Natural killer cell treated with Interleukin-12 subunit alpha and Interleukin-12 subunit beta and Interleukin-15 and Interleukin-18, amount 100 ng/mL, for 72 hours (primary cell): ENCODE results near the gene A4GALT. TPM values are rescaled to one million over a fixed set of nuclear protein-coding genes. Genes with fewer than 3 reads are reported as not detected.
A peak's percentile ranks its signal among the peaks of the same experiment; 100 is the strongest.
"Not testable (repeated sequence)": the region's sequence is repeated elsewhere in the genome, so short reads cannot be mapped to it uniquely, and the experiment has no call there.

ENCODE experiments used
- ATAC-seq, 2 donors: fragments of 150-1000 bp; cut with Tn5 transposase in 1 of 2; sonication (Bioruptor Pico), chemical (Tn5 transposase) in 1 of 2; 2 replicates each; pipeline ENCODE4 v1.10.0; 2021
- DNase-seq: peaks from one replicate; pipeline ENCODE4 v3.0.0; 2022; ENCODE audit warnings: low spot score
- H3K27ac Mint-ChIP-seq, 2 donors: 1 replicate in 1 of 2; 2 replicates in 1 of 2; pipeline ENCODE4 v1.8.0; 2022; ENCODE audit warnings: mixed read lengths in 2 of 2, mild to moderate bottlenecking in 1 of 2, moderate library complexity in 1 of 2
- H3K27me3 Mint-ChIP-seq, 2 donors: 1 replicate in 1 of 2; 2 replicates in 1 of 2; pipeline ENCODE4 v1.8.0; 2022; ENCODE audit warnings: mixed read lengths in 2 of 2
- H3K36me3 Mint-ChIP-seq: one replicate; pipeline ENCODE4 v1.8.0; 2022; ENCODE audit warnings: mixed read lengths
- H3K4me1 Mint-ChIP-seq, 2 donors: 1 replicate in 1 of 2; 2 replicates in 1 of 2; pipeline ENCODE4 v1.8.0; 2022; ENCODE audit warnings: low read depth in 2 of 2, mixed read lengths in 2 of 2, mild to moderate bottlenecking in 1 of 2
- H3K4me3 Mint-ChIP-seq: one replicate; pipeline ENCODE4 v1.8.0; 2022; ENCODE audit warnings: mixed read lengths
- H3K9me3 Mint-ChIP-seq: 2 replicates; pipeline ENCODE4 v1.8.0; 2022; ENCODE audit warnings: mixed read lengths
- total RNA-seq, 2 donors: library from RNA; stranded (reverse); gene quantifications; one replicate each; pipeline ENCODE4 v1.2.3, GENCODE V29; 2022

A4GALT gene
- under 1 TPM in 1 of 2 donors, not detected in 1; 0.33 TPM for total RNA-seq

GRCh38 chr22:42720263-42721044, at the start of gene A4GALT:
A4GALT (minus strand) TSS chr22:42720870; CDS start chr22:42693951, 26,919 bp downstream.
- Mint-ChIP-seq H3K9me3 (no peaks in the 10 kb centered on the region), H3K4me3 (peak within 1 kb of the TSS; percentile 77), H3K27me3 (peaks cover 31 to 34% of the 10 kb centered on the region in 2 donors), H3K4me1 (peaks cover 12 to 15% of the 10 kb centered on the region in 2 donors), H3K36me3 (peaks cover 4% of the 10 kb centered on the region), H3K27ac (no peak within 1 kb of the TSS)
- ATAC-seq (peak; percentile 26 to 60), DNase-seq (no peak)

GRCh38 chr22:42770448-42770726, 49.7 kb upstream of the A4GALT start:
- ATAC-seq (no peak), DNase-seq (no peak)
- Mint-ChIP-seq H3K27ac (no peak overlapping the region), H3K4me1 (no peaks in the 10 kb centered on the region), H3K36me3 (no peaks in the 10 kb centered on the region), H3K27me3 (peaks cover 0 to 2% of the 10 kb centered on the region in 2 donors), H3K9me3 (no peaks in the 10 kb centered on the region), H3K4me3 (no peak overlapping the region)

- no peak overlapping the region for H3K27ac Mint-ChIP-seq
- no peak overlapping the region for H3K4me3 Mint-ChIP-seq
- H3K9me3 Mint-ChIP-seq, result no peaks in the 10 kb centered on the region
- no peaks in the 10 kb centered on the region for H3K36me3 Mint-ChIP-seq
- H3K4me1 Mint-ChIP-seq, result no peaks in the 10 kb centered on the region
- no peak for DNase-seq
- H3K27me3 Mint-ChIP-seq, result peaks cover 0 to 2% of the 10 kb centered on the region in 2 donors
- ATAC-seq, result no peak
Measured at GRCh38 chr22:42769574-42770447, 49.1 kb upstream of the A4GALT start.

- no peaks in the 10 kb centered on the region for H3K9me3 Mint-ChIP-seq
- H3K4me1 Mint-ChIP-seq, result no peaks in the 10 kb centered on the region
- H3K36me3 Mint-ChIP-seq, result no peaks in the 10 kb centered on the region
- H3K4me3 Mint-ChIP-seq, result no peak overlapping the region
- DNase-seq, result no peak
- H3K27ac Mint-ChIP-seq, result no peak overlapping the region
- ATAC-seq, result no peak
- peaks cover 0 to 2% of the 10 kb centered on the region in 2 donors for H3K27me3 Mint-ChIP-seq
Measured at GRCh38 chr22:42769238-42769573, 48.5 kb upstream of the A4GALT start.

- H3K36me3 Mint-ChIP-seq, result no peaks in the 10 kb centered on the region
- ATAC-seq (no peak), DNase-seq (no peak)
- no peaks in the 10 kb centered on the region for H3K4me1 Mint-ChIP-seq
- peaks cover 0 to 2% of the 10 kb centered on the region in 2 donors for H3K27me3 Mint-ChIP-seq
- no peak overlapping the region for H3K27ac Mint-ChIP-seq
- no peak overlapping the region for H3K4me3 Mint-ChIP-seq
- H3K9me3 Mint-ChIP-seq, result no peaks in the 10 kb centered on the region
Measured at GRCh38 chr22:42768385-42769035, 47.8 kb upstream of the A4GALT start.

- H3K4me3 Mint-ChIP-seq, result no peak overlapping the region
Measured at GRCh38 chr22:42766860-42767259, 46.2 kb upstream of the A4GALT start.

GRCh38 chr22:42764895-42765363, 44.3 kb upstream of the A4GALT start:
- H3K27ac Mint-ChIP-seq, result no peak overlapping the region
- H3K9me3 Mint-ChIP-seq, result no peaks in the 10 kb centered on the region
- no peaks in the 10 kb centered on the region for H3K4me1 Mint-ChIP-seq
- no peaks in the 10 kb centered on the region for H3K36me3 Mint-ChIP-seq
- no peak overlapping the region for H3K4me3 Mint-ChIP-seq
- ATAC-seq (no peak), DNase-seq (no peak)
- peaks cover 0 to 2% of the 10 kb centered on the region in 2 donors for H3K27me3 Mint-ChIP-seq

More at GRCh38 chr22:42766860-42767259, 46.2 kb upstream of the A4GALT start:
- Mint-ChIP-seq H3K27me3 (peaks cover 0 to 2% of the 10 kb centered on the region in 2 donors), H3K36me3 (no peaks in the 10 kb centered on the region), H3K27ac (no peak overlapping the region), H3K9me3 (no peaks in the 10 kb centered on the region), H3K4me1 (no peaks in the 10 kb centered on the region)
- no peak for ATAC-seq
- DNase-seq, result no peak

- Mint-ChIP-seq H3K9me3 (no peaks in the 10 kb centered on the region), H3K27ac (no peak overlapping the region), H3K4me1 (no peaks in the 10 kb centered on the region), H3K27me3 (peaks cover 0 to 2% of the 10 kb centered on the region in 2 donors), H3K36me3 (no peaks in the 10 kb centered on the region), H3K4me3 (no peak overlapping the region)
- no peak for ATAC-seq
- no peak for DNase-seq
Measured at GRCh38 chr22:42763965-42764480, 43.4 kb upstream of the A4GALT start.

GRCh38 chr22:42760806-42761565, 40.3 kb upstream of the A4GALT start:
- H3K4me1 Mint-ChIP-seq, result no peaks in the 10 kb centered on the region

GRCh38 chr22:42758931-42759629, 38.4 kb upstream of the A4GALT start:
- no peaks in the 10 kb centered on the region for H3K9me3 Mint-ChIP-seq
- DNase-seq (no peak), ATAC-seq (no peak)
- H3K4me3 Mint-ChIP-seq, result no peak overlapping the region
- no peaks in the 10 kb centered on the region for H3K27me3 Mint-ChIP-seq
- no peaks in the 10 kb centered on the region for H3K4me1 Mint-ChIP-seq
- no peak overlapping the region for H3K27ac Mint-ChIP-seq
- no peaks in the 10 kb centered on the region for H3K36me3 Mint-ChIP-seq

More at GRCh38 chr22:42760806-42761565, 40.3 kb upstream of the A4GALT start:
- Mint-ChIP-seq H3K27ac (no peak overlapping the region), H3K9me3 (no peaks in the 10 kb centered on the region), H3K36me3 (no peaks in the 10 kb centered on the region), H3K27me3 (no peaks in the 10 kb centered on the region), H3K4me3 (no peak overlapping the region)
- DNase-seq (no peak), ATAC-seq (no peak)

GRCh38 chr22:42755553-42755952, 34.9 kb upstream of the A4GALT start:
- H3K4me3 Mint-ChIP-seq, H3K36me3 Mint-ChIP-seq, H3K27ac Mint-ChIP-seq: not testable (repeated sequence)

GRCh38 chr22:42755121-42755520, 34.5 kb upstream of the A4GALT start:
- H3K36me3 Mint-ChIP-seq, H3K27ac Mint-ChIP-seq, DNase-seq, H3K4me3 Mint-ChIP-seq, H3K4me1 Mint-ChIP-seq, ATAC-seq, H3K9me3 Mint-ChIP-seq, H3K27me3 Mint-ChIP-seq: not testable (repeated sequence)

More at GRCh38 chr22:42755553-42755952, 34.9 kb upstream of the A4GALT start:
- not testable (repeated sequence) for H3K9me3 Mint-ChIP-seq, ATAC-seq, H3K27me3 Mint-ChIP-seq, H3K4me1 Mint-ChIP-seq, DNase-seq
